Measurements from ENCODE around the gene ARPC2. TPM values are rescaled to one million over a fixed set of nuclear protein-coding genes. Genes with fewer than 3 reads are reported as not detected.

ARPC2 gene
- total RNA-seq, 1 experiment from 2014 or later, result 187 TPM

GRCh38 chr2:218275371-218276072 is 58.5 kb downstream of the ARPC2 start:
- Histone ChIP-seq H3K9ac (ENCODE audit: low read length) (no peak overlapping the region), H3K4me2 (ENCODE audit: low read length) (no peak overlapping the region), H2AFZ (ENCODE audit: low read depth, low read length, poor library complexity, severe bottlenecking) (no peak overlapping the region), H3K4me3 (replicated peaks in 1 of 2; ENCODE audit: low read depth in 1 of 2, low read length in 2 of 2) (no peak overlapping the region), H4K20me1 (ENCODE audit: insufficient read depth) (no peaks in the 10 kb centered on the region), H3K27me3 (ENCODE audit: insufficient read depth, low read length) (no peaks in the 10 kb centered on the region), H3K79me2 (ENCODE audit: insufficient read depth, low read length) (peaks cover 12% of the 10 kb centered on the region; the same call in 1 of the 2 replicates), H3K9me3 (ENCODE audit: control insufficient read depth in 1 of 2, insufficient read depth in 1 of 2, low read depth in 1 of 2, low read length in 2 of 2) (no peaks in the 10 kb centered on the region), H3K9me2 (ENCODE audit: insufficient read depth) (no peaks in the 10 kb centered on the region), H3K36me3 (ENCODE audit: control insufficient read depth in 1 of 2, insufficient read depth in 2 of 2, low read length in 2 of 2) (peaks cover 36 to 51% of the 10 kb centered on the region in 2 experiments; a peak in 3 of 4 replicates), H3K4me1 (ENCODE audit: control insufficient read depth in 1 of 2, insufficient read depth in 2 of 2, low read length in 2 of 2) (peaks cover 13 to 22% of the 10 kb centered on the region in 2 experiments), H3K27ac (ENCODE audit: low read depth, low read length) (no peak overlapping the region)
- POLR2A ChIA-PET, result interaction anchor here (3.0 kb wide), 1 partner anchor 12 kb away, joined by 10 read pairs; no protein-coding TSS in a partner anchor
- no TSS peak for BruUV-seq (replicated peaks)
- RAD21 ChIA-PET (ENCODE audit: low non-redundant PET in 1 of 2, low total read pairs in 2 of 2, uncharacterized antibody in 2 of 2, unreplicated experiment in 2 of 2), result no interaction called here
- ATAC-seq (no peak), DNase-seq (ENCODE audit: low read depth, low spot score) (no peak)
- CTCF ChIA-PET, result interaction anchor here (0.7 kb wide), 1 partner anchor 12 kb away, joined by 4 read pairs; no protein-coding TSS in a partner anchor
- intact Hi-C loops (cut with micrococcal nuclease), result no loop called here
- TF ChIP-seq SRF (IDR thresholded peaks at IDR 0.05; ENCODE audit: low read depth) (no peak), EZH2 (IDR thresholded peaks at IDR 0.05) (no peak), CEBPB (IDR thresholded peaks at IDR 0.05; ENCODE audit: low read depth) (no peak), TCF7L2 (IDR thresholded peaks at IDR 0.05; ENCODE audit: borderline replicate concordance, extremely low read depth, insufficient read depth, insufficient read length) (no peak), POLR2AphosphoS5 (IDR thresholded peaks at IDR 0.05; ENCODE audit: low read depth, low read length) (no peak), EZH2phosphoT487 (IDR thresholded peaks at IDR 0.05; ENCODE audit: borderline replicate concordance) (no peak), YY1 (IDR thresholded peaks at IDR 0.05; ENCODE audit: extremely low read depth, insufficient replicate concordance, low read depth, low read length) (no peak)
- TF ChIP-seq, protein P1, sequence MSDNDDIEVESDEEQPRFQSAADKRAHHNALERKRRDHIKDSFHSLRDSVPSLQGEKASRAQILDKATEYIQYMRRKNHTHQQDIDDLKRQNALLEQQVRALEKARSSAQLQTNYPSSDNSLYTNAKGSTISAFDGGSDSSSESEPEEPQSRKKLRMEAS (IDR thresholded peaks at IDR 0.05), result no peak

Measured in HCT116 (cell line).